Hematopoietic multipotent progenitor cell treated with erythropoietin and hydrocortisone succinate and interleukin-3 and kit ligand, for 17 days (in vitro differentiated cells): Measurements from ENCODE around the gene HMGA1.
"Not testable (repeated sequence)": the region's sequence is repeated elsewhere in the genome, so short reads cannot be mapped to it uniquely, and the experiment has no call there.

Experiments used
- DNase-seq: peaks from one replicate; pipeline ENCODE4 v3.0.0-alpha.2; 2015; ENCODE audit warnings: low spot score

Gene HMGA1

GRCh38 chr6:34260576-34261267 lies 24.0 kb downstream of the HMGA1 start:
- no peak for DNase-seq

GRCh38 chr6:34263484-34263883 lies 26.8 kb downstream of the HMGA1 start:
- DNase-seq: not testable (repeated sequence)

GRCh38 chr6:34267746-34268145 lies 31.1 kb downstream of the HMGA1 start:
- no peak for DNase-seq

- DNase-seq: not testable (repeated sequence)
Measured at GRCh38 chr6:34269132-34269531, 32.5 kb downstream of the HMGA1 start.

GRCh38 chr6:34269658-34270341 lies 33.1 kb downstream of the HMGA1 start:
- not testable (repeated sequence) for DNase-seq

GRCh38 chr6:34272013-34272926 lies 35.6 kb downstream of the HMGA1 start:
- no peak for DNase-seq

GRCh38 chr6:34273242-34273805 lies 36.7 kb downstream of the HMGA1 start:
- peak; percentile 35 for DNase-seq

GRCh38 chr6:34274129-34274528 lies 37.5 kb downstream of the HMGA1 start:
- no peak for DNase-seq

- DNase-seq: no peak
Measured at GRCh38 chr6:34275128-34275804, 38.6 kb downstream of the HMGA1 start.

GRCh38 chr6:34276191-34276590 lies 39.5 kb downstream of the HMGA1 start:
- no peak for DNase-seq

- DNase-seq: no peak
Measured at GRCh38 chr6:34276881-34277762, 40.4 kb downstream of the HMGA1 start.

GRCh38 chr6:34277763-34278112 lies 41.1 kb downstream of the HMGA1 start:
- no peak for DNase-seq

GRCh38 chr6:34278833-34279232 lies 42.2 kb downstream of the HMGA1 start:
- no peak for DNase-seq

- DNase-seq: no peak
Measured at GRCh38 chr6:34280216-34280615, 43.5 kb downstream of the HMGA1 start.

GRCh38 chr6:34281702-34282334 lies 45.1 kb downstream of the HMGA1 start:
- no peak for DNase-seq

- no peak for DNase-seq
Measured at GRCh38 chr6:34284563-34285447, 48.1 kb downstream of the HMGA1 start.

GRCh38 chr6:34285448-34286164 lies 48.9 kb downstream of the HMGA1 start:
- DNase-seq: no peak

- no peak for DNase-seq
Measured at GRCh38 chr6:34288581-34288980, 51.9 kb downstream of the HMGA1 start.

GRCh38 chr6:34289137-34289536 lies 52.5 kb downstream of the HMGA1 start:
- no peak for DNase-seq
